GM23338 (cell line): ENCODE results near the gene MYBPC2. TPM values are rescaled to one million over a fixed set of nuclear protein-coding genes. Genes with fewer than 3 reads are reported as not detected.

Experiments
- ATAC-seq: fragments of 200-7000 bp; cut with Tn5 transposase; 3 replicates; pipeline ENCODE4 v1.9.1; 2020
- DNase-seq: peaks from one replicate; pipeline ENCODE4 v3.0.0-alpha.2; 2015; ENCODE audit warnings: low spot score
- H2AFZ ChIP-seq: fragments of 200-600 bp; sonication (generic); 2 replicates; pipeline ENCODE4 v1.8.0; 2016; ENCODE audit warnings: antibody characterized with exemption, mild to moderate bottlenecking, moderate library complexity
- H3F3A ChIP-seq: fragments of 200-600 bp; sonication (generic); replicated peaks from 2 replicates; pipeline ENCODE4 v1.8.0; 2017; ENCODE audit warnings: antibody characterized with exemption, mixed run types, low read depth
- H3K27ac ChIP-seq: fragments of 200-600 bp; sonication (generic); 2 replicates; pipeline ENCODE4 v1.6.1; 2016; ENCODE audit warnings: low read depth
- H3K27me3 ChIP-seq: fragments of 200-600 bp; sonication (generic); 2 replicates; pipeline ENCODE4 v1.8.0; 2016; ENCODE audit warnings: mild to moderate bottlenecking, mixed run types, moderate library complexity; ENCODE audit not compliant: insufficient read depth
- H3K36me3 ChIP-seq: fragments of 200-600 bp; sonication (generic); 2 replicates; pipeline ENCODE4 v1.8.0; 2016; ENCODE audit warnings: mild to moderate bottlenecking; ENCODE audit not compliant: insufficient read depth
- H3K4me1 ChIP-seq: fragments of 200-600 bp; sonication (generic); 2 replicates; pipeline ENCODE4 v1.8.0; 2016; ENCODE audit warnings: mild to moderate bottlenecking, moderate library complexity; ENCODE audit not compliant: insufficient read depth
- H3K4me2 ChIP-seq: fragments of 200-600 bp; sonication (generic); 2 replicates; pipeline ENCODE4 v1.7.1; 2017; ENCODE audit warnings: mixed run types
- H3K4me3 ChIP-seq: fragments of 200-600 bp; sonication (generic); 2 replicates; pipeline ENCODE4 v1.6.1; 2016; ENCODE audit warnings: mixed run types
- H3K79me2 ChIP-seq: fragments of 200-600 bp; sonication (generic); replicated peaks from 2 replicates; pipeline ENCODE4 v1.8.0; 2017; ENCODE audit warnings: mild to moderate bottlenecking; ENCODE audit not compliant: insufficient read depth
- H3K9me2 ChIP-seq: fragments of 200-600 bp; sonication (generic); 2 replicates; pipeline ENCODE4 v1.8.0; 2017; ENCODE audit not compliant: insufficient read depth
- H4K20me1 ChIP-seq: fragments of 200-600 bp; sonication (generic); replicated peaks from 2 replicates; pipeline ENCODE4 v1.8.0; 2017; ENCODE audit warnings: mild to moderate bottlenecking; ENCODE audit not compliant: insufficient read depth
- H3K27ac Mint-ChIP-seq: 2 replicates; pipeline ENCODE4 v1.8.0; 2020; ENCODE audit warnings: inconsistent platforms, mild to moderate bottlenecking, moderate library complexity, mixed read lengths
- H3K27me3 Mint-ChIP-seq: 3 replicates; pipeline ENCODE4 v1.8.0; 2022; ENCODE audit warnings: low read depth, mild to moderate bottlenecking, moderate library complexity, mixed read lengths, inconsistent platforms; ENCODE audit not compliant: insufficient read depth, poor library complexity
- H3K36me3 Mint-ChIP-seq: 3 replicates; pipeline ENCODE4 v1.8.0; 2021; ENCODE audit warnings: low read depth, mild to moderate bottlenecking, inconsistent platforms, moderate library complexity, mixed read lengths
- H3K4me1 Mint-ChIP-seq: 3 replicates; pipeline ENCODE4 v1.8.0; 2020; ENCODE audit warnings: mild to moderate bottlenecking, inconsistent platforms, mixed read lengths
- H3K4me3 Mint-ChIP-seq: 3 replicates; pipeline ENCODE4 v1.8.0; 2021; ENCODE audit warnings: moderate library complexity, mild to moderate bottlenecking, inconsistent platforms, mixed read lengths
- H3K9me3 Mint-ChIP-seq: 3 replicates; pipeline ENCODE4 v1.8.0; 2020; ENCODE audit warnings: moderate library complexity, mild to moderate bottlenecking, inconsistent platforms, mixed read lengths
- CREB1 ChIP-seq: fragments of 250-450 bp; sonication (Bioruptor Pico); IDR thresholded peaks from 2 replicates; pipeline ENCODE4 v1.5.0; 2020; ENCODE audit warnings: low read depth, mild to moderate bottlenecking, moderate library complexity
- EZH2 ChIP-seq: fragments of 200-600 bp; sonication (generic); IDR thresholded peaks from one replicate; pipeline ENCODE4 v1.8.0; 2017; ENCODE audit warnings: antibody characterized with exemption, mild to moderate bottlenecking, low read depth; ENCODE audit not compliant: unreplicated experiment
- EZH2phosphoT487 ChIP-seq: fragments of 200-600 bp; sonication (generic); IDR thresholded peaks from one replicate; pipeline ENCODE4 v1.8.1; 2018; ENCODE audit warnings: antibody characterized with exemption; ENCODE audit not compliant: unreplicated experiment
- JUNB ChIP-seq: IDR thresholded peaks from one replicate; pipeline ENCODE4 v1.6.1; 2016; ENCODE audit warnings: antibody characterized with exemption; ENCODE audit not compliant: unreplicated experiment
- NANOG ChIP-seq: IDR thresholded peaks from 2 replicates; pipeline ENCODE4 v1.6.1; 2016; ENCODE audit warnings: antibody characterized with exemption, borderline replicate concordance
- POLR2AphosphoS5 ChIP-seq: IDR thresholded peaks from 2 replicates; pipeline ENCODE4 v1.6.1; 2016; ENCODE audit warnings: antibody characterized with exemption, low read depth
- STAT1 ChIP-seq: IDR thresholded peaks from one replicate; pipeline ENCODE4 v1.6.1; 2016; ENCODE audit warnings: antibody characterized with exemption; ENCODE audit not compliant: unreplicated experiment
- ZNF114 ChIP-seq: fragments of 250-450 bp; sonication (Bioruptor Pico); IDR thresholded peaks from 2 replicates; pipeline ENCODE4 v1.5.0; 2020; ENCODE audit warnings: mild to moderate bottlenecking, moderate library complexity
- ZNF331 ChIP-seq: fragments of 250-450 bp; sonication (Bioruptor Pico); IDR thresholded peaks from 2 replicates; pipeline ENCODE4 v1.5.0; 2020; ENCODE audit warnings: low read depth, mild to moderate bottlenecking, moderate library complexity
- polyA plus RNA-seq: library from polyadenylated mRNA; unstranded; fragments of >200 nt; fragmentation: Nextera tagmentation; extraction: Ambion mirVana; gene quantifications from 2 replicates; pipeline ENCODE4 v1.2.1, GENCODE V29; 2016
- total RNA-seq: library from RNA; depleted of rRNA; stranded (reverse); fragments of >200 nt; shearing (Covaris generic); gene quantifications from 2 replicates; pipeline ENCODE4 v1.2.3, GENCODE V29; 2014
- TF ChIP-seq, protein P1 (sequence below): IDR thresholded peaks from 2 replicates; pipeline ENCODE4 v1.6.1; 2016; ENCODE audit warnings: antibody characterized with exemption
- TF ChIP-seq, protein P2 (sequence below), 2 experiments: fragments of 200-600 bp in 1 of 2; sonication (generic) in 1 of 2; conservative IDR thresholded peaks; 2 replicates each; pipeline versions ENCODE4 v1.5.1 to v1.6.1; 2016 to 2017; ENCODE audit warnings: antibody characterized with exemption in 2 of 2, low read depth in 2 of 2, mild to moderate bottlenecking in 2 of 2, moderate library complexity in 1 of 2
- TF ChIP-seq, protein P3 (sequence below): fragments of 250-450 bp; sonication (Bioruptor Pico); IDR thresholded peaks from 2 replicates; pipeline ENCODE4 v1.5.0; 2020; ENCODE audit warnings: mild to moderate bottlenecking, moderate library complexity
- TF ChIP-seq, protein P4 (sequence below): IDR thresholded peaks from one replicate; pipeline ENCODE4 v1.6.1; 2018; ENCODE audit warnings: antibody characterized with exemption; ENCODE audit not compliant: unreplicated experiment

The MYBPC2 gene
- total and polyA plus RNA-seq, 2 experiments from 2014 or later: 4.2 to 5.9 TPM

DNA sequence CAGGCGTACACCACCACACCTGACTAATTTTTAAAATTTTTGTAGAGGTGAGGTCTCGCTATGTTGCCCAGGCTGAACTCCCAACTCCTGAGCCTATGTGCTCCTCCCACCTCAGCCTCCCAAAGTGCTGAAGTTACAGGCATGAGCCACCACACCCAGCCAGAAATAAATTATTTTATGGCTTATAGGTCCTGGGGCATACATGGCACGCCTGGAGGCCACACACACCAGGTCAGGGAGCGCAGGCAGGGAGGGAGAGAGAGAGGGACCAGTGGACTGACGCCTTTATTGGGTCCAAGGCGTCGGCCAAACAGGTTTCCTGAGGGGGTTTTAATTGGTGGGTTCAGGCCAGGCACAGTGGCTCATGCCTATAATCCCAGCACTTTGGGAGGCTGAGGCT is 7.1 kb upstream of the MYBPC2 start:
- Mint-ChIP-seq H3K36me3 (peaks cover 25% of the 10 kb centered on the region), H3K4me3 (no peak overlapping the region), H3K9me3 (no peaks in the 10 kb centered on the region; the same call in 2 of the 3 replicates), H3K27me3 (peaks cover 10% of the 10 kb centered on the region), H3K4me1 (peaks cover 6% of the 10 kb centered on the region), H3K27ac (no peak overlapping the region)
- H3K4me3 ChIP-seq: no peak overlapping the region
- H3K4me1 ChIP-seq: peaks cover 10% of the 10 kb centered on the region; the same call in 1 of the 2 replicates
- peaks cover 20% of the 10 kb centered on the region; the same call in 1 of the 2 replicates for H3K27me3 ChIP-seq
- DNase-seq (no peak), ATAC-seq (no peak)
- no peaks in the 10 kb centered on the region; the same call in 1 of the 2 replicates for H4K20me1 ChIP-seq
- H3F3A ChIP-seq: peaks cover 14% of the 10 kb centered on the region; the same call in 1 of the 2 replicates
- H3K27ac ChIP-seq: no peak overlapping the region
- H2AFZ ChIP-seq: no peak overlapping the region
- no peaks in the 10 kb centered on the region for H3K9me2 ChIP-seq
- TF ChIP-seq, protein P1, sequence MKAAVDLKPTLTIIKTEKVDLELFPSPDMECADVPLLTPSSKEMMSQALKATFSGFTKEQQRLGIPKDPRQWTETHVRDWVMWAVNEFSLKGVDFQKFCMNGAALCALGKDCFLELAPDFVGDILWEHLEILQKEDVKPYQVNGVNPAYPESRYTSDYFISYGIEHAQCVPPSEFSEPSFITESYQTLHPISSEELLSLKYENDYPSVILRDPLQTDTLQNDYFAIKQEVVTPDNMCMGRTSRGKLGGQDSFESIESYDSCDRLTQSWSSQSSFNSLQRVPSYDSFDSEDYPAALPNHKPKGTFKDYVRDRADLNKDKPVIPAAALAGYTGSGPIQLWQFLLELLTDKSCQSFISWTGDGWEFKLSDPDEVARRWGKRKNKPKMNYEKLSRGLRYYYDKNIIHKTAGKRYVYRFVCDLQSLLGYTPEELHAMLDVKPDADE: no peak
- TF ChIP-seq, protein P2, sequence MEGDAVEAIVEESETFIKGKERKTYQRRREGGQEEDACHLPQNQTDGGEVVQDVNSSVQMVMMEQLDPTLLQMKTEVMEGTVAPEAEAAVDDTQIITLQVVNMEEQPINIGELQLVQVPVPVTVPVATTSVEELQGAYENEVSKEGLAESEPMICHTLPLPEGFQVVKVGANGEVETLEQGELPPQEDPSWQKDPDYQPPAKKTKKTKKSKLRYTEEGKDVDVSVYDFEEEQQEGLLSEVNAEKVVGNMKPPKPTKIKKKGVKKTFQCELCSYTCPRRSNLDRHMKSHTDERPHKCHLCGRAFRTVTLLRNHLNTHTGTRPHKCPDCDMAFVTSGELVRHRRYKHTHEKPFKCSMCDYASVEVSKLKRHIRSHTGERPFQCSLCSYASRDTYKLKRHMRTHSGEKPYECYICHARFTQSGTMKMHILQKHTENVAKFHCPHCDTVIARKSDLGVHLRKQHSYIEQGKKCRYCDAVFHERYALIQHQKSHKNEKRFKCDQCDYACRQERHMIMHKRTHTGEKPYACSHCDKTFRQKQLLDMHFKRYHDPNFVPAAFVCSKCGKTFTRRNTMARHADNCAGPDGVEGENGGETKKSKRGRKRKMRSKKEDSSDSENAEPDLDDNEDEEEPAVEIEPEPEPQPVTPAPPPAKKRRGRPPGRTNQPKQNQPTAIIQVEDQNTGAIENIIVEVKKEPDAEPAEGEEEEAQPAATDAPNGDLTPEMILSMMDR (conservative IDR thresholded peaks at IDR 0.05; ENCODE audit: low read depth in 2 of 2): no peak
- TF ChIP-seq, protein P3, sequence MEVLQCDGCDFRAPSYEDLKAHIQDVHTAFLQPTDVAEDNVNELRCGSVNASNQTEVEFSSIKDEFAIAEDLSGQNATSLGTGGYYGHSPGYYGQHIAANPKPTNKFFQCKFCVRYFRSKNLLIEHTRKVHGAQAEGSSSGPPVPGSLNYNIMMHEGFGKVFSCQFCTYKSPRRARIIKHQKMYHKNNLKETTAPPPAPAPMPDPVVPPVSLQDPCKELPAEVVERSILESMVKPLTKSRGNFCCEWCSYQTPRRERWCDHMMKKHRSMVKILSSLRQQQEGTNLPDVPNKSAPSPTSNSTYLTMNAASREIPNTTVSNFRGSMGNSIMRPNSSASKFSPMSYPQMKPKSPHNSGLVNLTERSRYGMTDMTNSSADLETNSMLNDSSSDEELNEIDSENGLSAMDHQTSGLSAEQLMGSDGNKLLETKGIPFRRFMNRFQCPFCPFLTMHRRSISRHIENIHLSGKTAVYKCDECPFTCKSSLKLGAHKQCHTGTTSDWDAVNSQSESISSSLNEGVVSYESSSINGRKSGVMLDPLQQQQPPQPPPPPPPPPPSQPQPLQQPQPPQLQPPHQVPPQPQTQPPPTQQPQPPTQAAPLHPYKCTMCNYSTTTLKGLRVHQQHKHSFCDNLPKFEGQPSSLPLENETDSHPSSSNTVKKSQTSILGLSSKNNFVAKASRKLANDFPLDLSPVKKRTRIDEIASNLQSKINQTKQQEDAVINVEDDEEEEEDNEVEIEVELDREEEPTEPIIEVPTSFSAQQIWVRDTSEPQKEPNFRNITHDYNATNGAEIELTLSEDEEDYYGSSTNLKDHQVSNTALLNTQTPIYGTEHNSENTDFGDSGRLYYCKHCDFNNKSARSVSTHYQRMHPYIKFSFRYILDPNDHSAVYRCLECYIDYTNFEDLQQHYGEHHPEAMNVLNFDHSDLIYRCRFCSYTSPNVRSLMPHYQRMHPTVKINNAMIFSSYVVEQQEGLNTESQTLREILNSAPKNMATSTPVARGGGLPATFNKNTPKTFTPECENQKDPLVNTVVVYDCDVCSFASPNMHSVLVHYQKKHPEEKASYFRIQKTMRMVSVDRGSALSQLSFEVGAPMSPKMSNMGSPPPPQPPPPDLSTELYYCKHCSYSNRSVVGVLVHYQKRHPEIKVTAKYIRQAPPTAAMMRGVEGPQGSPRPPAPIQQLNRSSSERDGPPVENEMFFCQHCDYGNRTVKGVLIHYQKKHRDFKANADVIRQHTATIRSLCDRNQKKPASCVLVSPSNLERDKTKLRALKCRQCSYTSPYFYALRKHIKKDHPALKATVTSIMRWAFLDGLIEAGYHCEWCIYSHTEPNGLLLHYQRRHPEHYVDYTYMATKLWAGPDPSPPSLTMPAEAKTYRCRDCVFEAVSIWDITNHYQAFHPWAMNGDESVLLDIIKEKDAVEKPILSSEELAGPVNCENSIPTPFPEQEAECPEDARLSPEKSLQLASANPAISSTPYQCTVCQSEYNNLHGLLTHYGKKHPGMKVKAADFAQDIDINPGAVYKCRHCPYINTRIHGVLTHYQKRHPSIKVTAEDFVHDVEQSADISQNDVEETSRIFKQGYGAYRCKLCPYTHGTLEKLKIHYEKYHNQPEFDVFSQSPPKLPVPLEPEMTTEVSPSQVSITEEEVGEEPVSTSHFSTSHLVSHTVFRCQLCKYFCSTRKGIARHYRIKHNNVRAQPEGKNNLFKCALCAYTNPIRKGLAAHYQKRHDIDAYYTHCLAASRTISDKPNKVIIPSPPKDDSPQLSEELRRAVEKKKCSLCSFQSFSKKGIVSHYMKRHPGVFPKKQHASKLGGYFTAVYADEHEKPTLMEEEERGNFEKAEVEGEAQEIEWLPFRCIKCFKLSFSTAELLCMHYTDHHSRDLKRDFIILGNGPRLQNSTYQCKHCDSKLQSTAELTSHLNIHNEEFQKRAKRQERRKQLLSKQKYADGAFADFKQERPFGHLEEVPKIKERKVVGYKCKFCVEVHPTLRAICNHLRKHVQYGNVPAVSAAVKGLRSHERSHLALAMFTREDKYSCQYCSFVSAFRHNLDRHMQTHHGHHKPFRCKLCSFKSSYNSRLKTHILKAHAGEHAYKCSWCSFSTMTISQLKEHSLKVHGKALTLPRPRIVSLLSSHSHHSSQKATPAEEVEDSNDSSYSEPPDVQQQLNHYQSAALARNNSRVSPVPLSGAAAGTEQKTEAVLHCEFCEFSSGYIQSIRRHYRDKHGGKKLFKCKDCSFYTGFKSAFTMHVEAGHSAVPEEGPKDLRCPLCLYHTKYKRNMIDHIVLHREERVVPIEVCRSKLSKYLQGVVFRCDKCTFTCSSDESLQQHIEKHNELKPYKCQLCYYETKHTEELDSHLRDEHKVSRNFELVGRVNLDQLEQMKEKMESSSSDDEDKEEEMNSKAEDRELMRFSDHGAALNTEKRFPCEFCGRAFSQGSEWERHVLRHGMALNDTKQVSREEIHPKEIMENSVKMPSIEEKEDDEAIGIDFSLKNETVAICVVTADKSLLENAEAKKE: no peak
- TF ChIP-seq JUNB (no peak), ZNF114 (CRISPR knock-in tag) (no peak), POLR2AphosphoS5 (no peak), EZH2phosphoT487 (no peak), EZH2 (no peak), STAT1 (no peak), CREB1 (CRISPR knock-in tag) (no peak), ZNF331 (CRISPR knock-in tag) (no peak), NANOG (no peak)
- TF ChIP-seq, protein P4, sequence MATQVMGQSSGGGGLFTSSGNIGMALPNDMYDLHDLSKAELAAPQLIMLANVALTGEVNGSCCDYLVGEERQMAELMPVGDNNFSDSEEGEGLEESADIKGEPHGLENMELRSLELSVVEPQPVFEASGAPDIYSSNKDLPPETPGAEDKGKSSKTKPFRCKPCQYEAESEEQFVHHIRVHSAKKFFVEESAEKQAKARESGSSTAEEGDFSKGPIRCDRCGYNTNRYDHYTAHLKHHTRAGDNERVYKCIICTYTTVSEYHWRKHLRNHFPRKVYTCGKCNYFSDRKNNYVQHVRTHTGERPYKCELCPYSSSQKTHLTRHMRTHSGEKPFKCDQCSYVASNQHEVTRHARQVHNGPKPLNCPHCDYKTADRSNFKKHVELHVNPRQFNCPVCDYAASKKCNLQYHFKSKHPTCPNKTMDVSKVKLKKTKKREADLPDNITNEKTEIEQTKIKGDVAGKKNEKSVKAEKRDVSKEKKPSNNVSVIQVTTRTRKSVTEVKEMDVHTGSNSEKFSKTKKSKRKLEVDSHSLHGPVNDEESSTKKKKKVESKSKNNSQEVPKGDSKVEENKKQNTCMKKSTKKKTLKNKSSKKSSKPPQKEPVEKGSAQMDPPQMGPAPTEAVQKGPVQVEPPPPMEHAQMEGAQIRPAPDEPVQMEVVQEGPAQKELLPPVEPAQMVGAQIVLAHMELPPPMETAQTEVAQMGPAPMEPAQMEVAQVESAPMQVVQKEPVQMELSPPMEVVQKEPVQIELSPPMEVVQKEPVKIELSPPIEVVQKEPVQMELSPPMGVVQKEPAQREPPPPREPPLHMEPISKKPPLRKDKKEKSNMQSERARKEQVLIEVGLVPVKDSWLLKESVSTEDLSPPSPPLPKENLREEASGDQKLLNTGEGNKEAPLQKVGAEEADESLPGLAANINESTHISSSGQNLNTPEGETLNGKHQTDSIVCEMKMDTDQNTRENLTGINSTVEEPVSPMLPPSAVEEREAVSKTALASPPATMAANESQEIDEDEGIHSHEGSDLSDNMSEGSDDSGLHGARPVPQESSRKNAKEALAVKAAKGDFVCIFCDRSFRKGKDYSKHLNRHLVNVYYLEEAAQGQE: no peak
- peaks cover 6% of the 10 kb centered on the region; the same call in 1 of the 2 replicates for H3K79me2 ChIP-seq
- H3K4me2 ChIP-seq: no peak overlapping the region
- H3K36me3 ChIP-seq: no peaks in the 10 kb centered on the region
